GM18520 (cell line): Measurements from ENCODE around the gene KAZN.

Source experiments
- ATAC-seq: cut with Tn5 transposase; IDR thresholded peaks from one replicate; pipeline ENCODE4 v1.9.1; 2021; ENCODE audit not compliant: unreplicated experiment

KAZN gene

GRCh38 chr1:14989931-14990728 is 391.6 kb downstream of the KAZN start:
- no peak for ATAC-seq

- no peak for ATAC-seq
Observed at GRCh38 chr1:14993414-14993813, 394.9 kb downstream of the KAZN start.

- no peak for ATAC-seq
Observed at GRCh38 chr1:14994148-14994547, 395.7 kb downstream of the KAZN start.

GRCh38 chr1:14994841-14995437 is 396.5 kb downstream of the KAZN start:
- no peak for ATAC-seq

DNA sequence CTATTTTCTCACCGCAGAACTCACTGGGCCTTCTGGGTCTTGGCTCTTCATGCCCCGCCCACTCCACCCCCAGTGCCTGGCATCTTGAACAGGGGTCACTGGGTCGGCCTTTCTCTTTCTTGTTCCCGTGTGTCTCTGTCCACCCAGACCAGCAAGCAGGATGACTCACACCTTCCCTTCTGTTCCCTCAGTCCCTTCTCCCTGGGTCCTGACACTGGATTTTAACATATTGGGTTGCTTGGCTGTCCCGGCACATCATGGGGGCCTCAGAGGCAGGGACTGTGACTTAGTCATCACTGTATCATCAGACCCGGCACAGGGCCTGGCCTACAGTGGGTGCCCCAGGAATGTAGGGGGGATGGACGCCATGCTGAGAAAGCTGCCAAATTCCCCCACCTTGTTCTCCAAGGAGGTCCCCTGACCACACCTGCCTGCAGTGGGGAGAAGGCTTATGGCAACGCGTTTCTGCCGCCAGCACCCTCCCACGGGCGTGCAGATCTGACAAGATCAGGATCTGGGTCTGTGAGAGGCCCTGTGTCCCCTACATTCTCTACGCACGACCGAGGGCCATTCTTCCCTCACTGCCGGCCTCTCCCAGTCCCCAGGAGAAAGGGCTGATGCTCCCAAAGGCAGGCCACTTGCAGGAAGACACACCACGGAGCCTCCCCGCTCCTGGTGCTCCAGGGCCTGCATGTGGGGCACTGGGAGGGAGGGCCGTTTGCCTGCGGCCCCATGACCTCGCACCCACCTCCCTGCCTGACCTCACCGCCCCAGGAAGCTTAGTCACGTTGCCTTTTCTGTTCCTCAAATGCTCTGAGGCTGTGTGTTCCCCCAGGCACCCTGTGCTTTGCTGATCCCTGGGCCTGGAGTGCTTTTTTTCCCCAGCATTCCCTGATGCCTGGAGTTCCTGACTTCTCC is 397.9 kb downstream of the KAZN start:
- ATAC-seq: no peak

DNA sequence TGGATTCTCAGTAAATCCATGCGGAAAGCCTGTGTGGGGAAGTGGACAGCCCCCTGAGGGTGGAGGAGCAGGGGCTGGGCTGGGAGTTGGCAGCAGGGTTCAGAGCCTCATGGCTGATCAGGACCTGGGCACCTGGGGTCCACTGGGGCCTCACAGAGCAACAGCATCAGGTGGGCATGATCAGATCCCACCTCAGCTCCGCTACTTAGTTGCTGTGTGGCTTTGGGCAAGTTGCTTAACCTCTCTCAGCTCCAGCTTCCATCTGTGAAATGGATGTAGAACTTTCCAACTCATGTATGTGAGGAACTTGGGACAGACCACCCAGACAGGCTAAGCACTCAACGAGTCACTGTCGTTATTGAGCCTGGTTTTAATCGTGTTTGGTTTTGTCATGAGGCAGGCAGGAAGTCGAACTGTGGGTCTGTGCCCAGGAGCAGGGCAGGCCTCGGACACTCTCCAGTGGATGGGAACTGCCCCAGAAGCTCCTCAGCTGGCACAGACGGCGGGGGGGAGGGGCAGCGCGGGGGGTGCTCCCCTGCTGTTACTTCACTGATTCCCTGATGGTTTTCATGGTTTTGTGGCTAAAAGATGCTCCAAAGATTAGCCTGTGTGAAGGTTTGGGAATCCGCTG is 399.3 kb downstream of the KAZN start:
- no peak for ATAC-seq

GRCh38 chr1:14999441-14999840 is 401.0 kb downstream of the KAZN start:
- ATAC-seq: no peak

DNA sequence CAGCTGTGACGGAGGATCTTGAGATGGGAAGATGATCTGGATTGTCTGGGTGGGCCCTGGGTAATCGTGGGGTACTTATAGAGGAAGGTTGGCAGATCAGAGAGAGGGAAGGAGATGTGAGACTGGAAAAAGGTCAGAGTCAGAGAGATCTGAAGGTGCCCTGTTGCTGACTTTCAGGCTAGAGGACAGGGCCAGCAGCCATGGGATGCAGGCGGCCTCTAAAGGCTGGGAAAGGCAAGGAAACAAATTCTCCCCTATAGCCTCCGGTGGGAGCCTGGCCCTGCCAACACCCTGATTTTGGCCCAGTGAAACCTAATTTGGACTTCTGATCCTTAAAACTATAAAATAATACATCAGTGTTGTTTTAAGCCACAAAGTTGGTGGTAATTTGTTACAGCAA is 401.5 kb downstream of the KAZN start:
- ATAC-seq: no peak

GRCh38 chr1:15000671-15001070 is 402.2 kb downstream of the KAZN start:
- ATAC-seq: no peak

GRCh38 chr1:15001317-15001915 is 402.9 kb downstream of the KAZN start:
- ATAC-seq: no peak

DNA sequence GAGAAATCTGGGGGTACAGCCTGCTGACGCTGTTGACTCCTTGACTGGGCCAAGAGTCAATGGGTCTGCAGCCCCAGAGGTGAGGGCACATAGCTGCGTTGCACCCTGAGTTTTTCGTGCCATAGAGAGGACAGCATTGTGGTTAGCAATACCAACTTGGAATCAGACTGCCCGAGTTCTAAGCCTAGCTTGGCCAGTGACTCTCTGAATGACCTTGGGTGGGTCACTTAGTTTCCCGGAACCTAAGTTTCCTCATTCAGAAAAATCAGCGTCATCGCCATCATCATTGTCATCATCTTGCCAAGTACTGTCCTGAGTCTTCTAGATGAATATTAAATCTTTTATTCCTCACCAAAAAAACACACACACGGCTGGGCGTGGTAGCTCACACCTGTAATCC is 403.8 kb downstream of the KAZN start:
- ATAC-seq: no peak

DNA sequence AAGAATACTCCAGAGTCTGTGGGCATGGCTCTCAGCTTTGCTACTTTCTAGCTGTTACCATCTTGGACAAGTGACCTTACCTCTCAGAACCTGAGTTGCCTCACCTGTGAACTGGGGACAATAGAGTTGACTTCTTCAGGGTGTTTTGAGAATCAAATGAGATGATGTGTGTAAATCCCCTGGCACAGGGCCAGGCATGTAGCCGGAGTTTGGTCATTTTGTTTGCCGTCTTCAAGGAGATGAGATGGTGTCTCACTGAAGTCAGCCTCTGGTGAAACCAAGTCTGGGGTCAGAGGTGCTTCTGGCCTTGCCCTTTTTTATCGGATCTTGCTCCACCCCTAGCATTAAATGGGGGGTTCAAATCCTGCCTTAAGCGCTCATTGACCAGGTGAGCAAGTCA is 405.9 kb downstream of the KAZN start:
- ATAC-seq: no peak

- ATAC-seq: no peak
Observed at GRCh38 chr1:15005116-15005515, 406.6 kb downstream of the KAZN start.

DNA sequence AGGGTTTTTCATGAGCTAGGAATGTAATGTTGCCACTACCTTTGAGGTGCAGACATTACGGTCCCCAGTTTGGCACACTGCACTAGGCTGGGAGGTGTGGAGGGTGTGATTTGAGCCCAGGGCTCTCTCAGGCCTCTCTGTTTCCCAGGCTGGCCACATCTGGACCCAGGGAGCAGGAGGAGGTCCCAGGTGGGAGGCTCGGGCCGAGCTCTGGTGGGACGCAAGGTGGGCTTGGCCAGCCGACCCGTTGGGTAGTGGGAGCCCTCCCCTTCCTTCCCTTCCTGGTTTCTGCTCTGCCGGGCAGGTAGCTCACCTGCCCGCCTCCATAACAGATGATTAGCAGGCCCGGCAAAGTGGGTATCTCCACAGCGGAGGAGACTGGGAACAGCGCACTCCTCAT is 408.9 kb downstream of the KAZN start:
- ATAC-seq: no peak

- ATAC-seq: no peak
Observed at GRCh38 chr1:15007842-15008241, 409.4 kb downstream of the KAZN start.

DNA sequence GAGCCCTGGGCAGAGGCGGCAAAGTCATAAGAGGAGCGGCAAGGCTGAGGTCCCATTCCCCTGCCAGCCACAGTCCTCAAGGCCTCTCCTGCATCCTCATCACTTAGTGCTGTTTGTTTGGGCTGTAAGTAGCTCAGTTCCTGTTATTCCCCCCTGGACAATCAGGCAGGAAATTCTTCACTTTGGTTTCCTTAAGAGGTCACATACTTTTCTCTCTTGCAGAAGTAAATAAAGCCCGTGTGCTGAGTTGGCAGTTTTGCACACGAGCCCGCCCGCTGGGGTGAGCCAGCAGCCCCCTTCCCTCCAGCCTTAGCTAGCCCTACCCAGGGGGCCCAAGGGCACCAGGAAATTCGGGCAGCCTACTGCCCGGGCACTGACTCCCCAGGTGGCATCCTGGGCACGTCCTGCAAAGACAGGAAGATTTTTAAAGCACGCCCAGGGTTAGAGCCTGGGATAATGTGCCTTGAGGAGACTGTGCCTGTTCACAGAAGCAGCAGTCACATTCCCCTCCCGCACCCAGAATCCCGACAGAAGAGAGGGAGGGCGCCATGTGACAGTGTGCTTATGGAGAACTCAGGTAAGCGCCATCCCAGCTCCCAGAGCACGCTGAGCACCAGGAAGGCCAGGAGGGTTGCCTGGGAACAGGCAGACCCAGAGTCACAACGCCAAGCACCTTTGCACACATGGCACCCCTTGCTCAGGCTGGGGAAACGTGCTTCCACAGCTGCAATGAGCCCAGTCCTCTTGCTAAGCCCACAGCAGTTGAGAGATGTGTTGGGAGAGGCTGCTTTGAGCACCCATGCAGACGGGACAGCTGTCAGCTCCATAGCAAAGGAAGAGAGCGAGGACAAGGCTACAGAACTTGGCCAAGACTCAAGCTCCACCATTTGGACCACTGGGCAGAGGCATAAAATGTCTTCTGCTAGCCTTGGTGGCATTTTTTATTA is 410.6 kb downstream of the KAZN start:
- ATAC-seq: no peak

- ATAC-seq: no peak
Observed at GRCh38 chr1:15011160-15011559, 412.7 kb downstream of the KAZN start.

- ATAC-seq: no peak
Observed at GRCh38 chr1:15011661-15012060, 413.2 kb downstream of the KAZN start.

DNA sequence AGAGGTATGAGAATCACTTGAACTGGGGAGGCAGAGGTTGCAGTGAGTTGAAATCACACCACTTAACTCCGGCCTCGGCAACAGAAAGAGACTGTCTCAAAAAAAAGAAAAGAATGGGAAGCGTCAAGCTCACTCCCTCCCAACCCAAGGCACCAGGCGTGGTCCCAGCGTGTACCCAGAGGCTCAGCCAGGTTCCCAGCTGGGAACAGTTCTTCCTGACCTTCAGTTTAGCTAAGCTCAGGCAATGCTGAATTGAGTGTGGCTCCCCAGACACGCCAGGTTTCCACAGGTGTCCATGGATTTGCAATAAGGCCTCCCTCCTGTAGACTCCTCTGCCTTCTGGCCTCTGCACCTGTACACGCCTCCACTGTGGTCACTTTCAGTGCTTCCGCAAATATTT is 414.3 kb downstream of the KAZN start:
- no peak for ATAC-seq

DNA sequence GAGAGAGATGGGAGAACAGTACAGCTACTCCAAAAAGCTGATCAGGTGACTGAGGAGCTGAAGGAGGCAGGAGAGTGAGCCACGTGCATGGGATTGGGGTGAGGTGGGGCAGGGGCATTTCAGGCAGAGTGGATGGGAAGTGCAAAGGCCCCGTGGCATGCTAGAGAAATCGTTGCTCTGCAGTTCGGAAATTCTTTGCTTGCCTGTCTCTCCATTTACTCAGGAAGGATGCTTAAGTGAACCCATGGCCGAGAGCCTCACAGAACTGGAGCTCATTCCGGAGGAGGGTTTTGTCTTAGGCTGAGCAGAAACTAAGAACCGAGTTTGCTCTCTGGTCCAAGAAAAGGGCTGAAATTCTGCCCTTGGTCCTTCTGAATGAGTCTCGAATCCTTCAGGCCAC is 415.3 kb downstream of the KAZN start:
- ATAC-seq: no peak
